Measurements from ENCODE around the gene RAB30. TPM values are rescaled to one million over a fixed set of nuclear protein-coding genes. Genes with fewer than 3 reads are reported as not detected.

RAB30 gene
- total RNA-seq, 1 donor from 2014 or later = 15.4 TPM

- Mint-ChIP-seq H3K4me3 (no peak overlapping the region), H3K4me1 (no peaks in the 10 kb centered on the region), H3K27me3 (ENCODE audit: low read depth) (no peaks in the 10 kb centered on the region), H3K36me3 (ENCODE audit: low read depth) (peaks cover 2% of the 10 kb centered on the region), H3K27ac (ENCODE audit: unreplicated experiment) (no peak overlapping the region), H3K9me3 (no peaks in the 10 kb centered on the region)
- DNase-seq (ENCODE audit: low read depth, low spot score) = no peak
- TF ChIP-seq, protein P1, sequence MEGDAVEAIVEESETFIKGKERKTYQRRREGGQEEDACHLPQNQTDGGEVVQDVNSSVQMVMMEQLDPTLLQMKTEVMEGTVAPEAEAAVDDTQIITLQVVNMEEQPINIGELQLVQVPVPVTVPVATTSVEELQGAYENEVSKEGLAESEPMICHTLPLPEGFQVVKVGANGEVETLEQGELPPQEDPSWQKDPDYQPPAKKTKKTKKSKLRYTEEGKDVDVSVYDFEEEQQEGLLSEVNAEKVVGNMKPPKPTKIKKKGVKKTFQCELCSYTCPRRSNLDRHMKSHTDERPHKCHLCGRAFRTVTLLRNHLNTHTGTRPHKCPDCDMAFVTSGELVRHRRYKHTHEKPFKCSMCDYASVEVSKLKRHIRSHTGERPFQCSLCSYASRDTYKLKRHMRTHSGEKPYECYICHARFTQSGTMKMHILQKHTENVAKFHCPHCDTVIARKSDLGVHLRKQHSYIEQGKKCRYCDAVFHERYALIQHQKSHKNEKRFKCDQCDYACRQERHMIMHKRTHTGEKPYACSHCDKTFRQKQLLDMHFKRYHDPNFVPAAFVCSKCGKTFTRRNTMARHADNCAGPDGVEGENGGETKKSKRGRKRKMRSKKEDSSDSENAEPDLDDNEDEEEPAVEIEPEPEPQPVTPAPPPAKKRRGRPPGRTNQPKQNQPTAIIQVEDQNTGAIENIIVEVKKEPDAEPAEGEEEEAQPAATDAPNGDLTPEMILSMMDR (conservative IDR thresholded peaks at IDR 0.05) = no peak
These were observed 8.1 kb upstream of the RAB30 start for GRCh38 chr11:83079820-83080219.

GRCh38 chr11:83078269-83078668, 6.6 kb upstream of the RAB30 start:
- no peaks in the 10 kb centered on the region for H3K27me3 Mint-ChIP-seq (ENCODE audit: low read depth)
- TF ChIP-seq, protein P1 (conservative IDR thresholded peaks at IDR 0.05) = no peak
- H3K27ac Mint-ChIP-seq (ENCODE audit: unreplicated experiment) = no peak overlapping the region
- DNase-seq (ENCODE audit: low read depth, low spot score) = no peak
- peaks cover 8% of the 10 kb centered on the region for H3K36me3 Mint-ChIP-seq (ENCODE audit: low read depth)
- peaks cover 7% of the 10 kb centered on the region for H3K4me1 Mint-ChIP-seq
- no peaks in the 10 kb centered on the region for H3K9me3 Mint-ChIP-seq
- H3K4me3 Mint-ChIP-seq = no peak overlapping the region

DNA sequence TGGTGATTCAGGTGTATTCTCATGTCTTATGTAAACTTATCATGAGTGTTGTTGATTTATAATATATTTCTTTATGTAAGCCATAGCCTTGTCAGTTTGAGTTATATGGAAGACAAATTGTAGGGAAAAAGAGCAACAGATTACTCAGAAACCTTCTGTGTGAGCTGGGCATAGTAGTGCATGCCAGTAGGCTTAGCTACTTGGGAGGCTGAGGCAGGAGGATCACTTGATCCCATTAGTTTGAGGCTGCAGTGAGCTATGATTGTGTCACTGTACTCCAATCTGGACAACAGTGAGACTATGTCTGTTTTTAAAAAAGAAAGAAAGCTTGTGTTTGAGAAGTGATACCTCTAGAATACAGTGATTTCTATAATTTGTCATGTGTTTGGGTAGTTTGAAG, 2.2 kb upstream of the RAB30 start:
- Mint-ChIP-seq H3K4me3 (no peak overlapping the region), H3K4me1 (peaks cover 17% of the 10 kb centered on the region), H3K9me3 (no peaks in the 10 kb centered on the region), H3K36me3 (ENCODE audit: low read depth) (peaks cover 8% of the 10 kb centered on the region), H3K27ac (ENCODE audit: unreplicated experiment) (no peak overlapping the region), H3K27me3 (ENCODE audit: low read depth) (no peaks in the 10 kb centered on the region)
- TF ChIP-seq, protein P1 (conservative IDR thresholded peaks at IDR 0.05) = no peak
- DNase-seq (ENCODE audit: low read depth, low spot score) = no peak

- H3K27me3 Mint-ChIP-seq (ENCODE audit: low read depth) = no peaks in the 10 kb centered on the region
- no peak for DNase-seq (ENCODE audit: low read depth, low spot score)
- H3K36me3 Mint-ChIP-seq (ENCODE audit: low read depth) = peaks cover 8% of the 10 kb centered on the region
- H3K4me3 Mint-ChIP-seq = no peak overlapping the region
- TF ChIP-seq, protein P1 (conservative IDR thresholded peaks at IDR 0.05) = no peak
- H3K9me3 Mint-ChIP-seq = no peaks in the 10 kb centered on the region
- H3K27ac Mint-ChIP-seq (ENCODE audit: unreplicated experiment) = peak overlapping the region; percentile 88
- H3K4me1 Mint-ChIP-seq = peaks cover 17% of the 10 kb centered on the region
These were observed 1.6 kb upstream of the RAB30 start for GRCh38 chr11:83073258-83073657.

- Mint-ChIP-seq H3K9me3 (no peaks in the 10 kb centered on the region), H3K4me3 (no peak overlapping the region), H3K36me3 (ENCODE audit: low read depth) (peaks cover 8% of the 10 kb centered on the region), H3K4me1 (peaks cover 17% of the 10 kb centered on the region), H3K27ac (ENCODE audit: unreplicated experiment) (peak overlapping the region; percentile 88), H3K27me3 (ENCODE audit: low read depth) (no peaks in the 10 kb centered on the region)
- DNase-seq (ENCODE audit: low read depth, low spot score) = peak; percentile 6
- TF ChIP-seq, protein P1 (conservative IDR thresholded peaks at IDR 0.05) = no peak
These were observed 899 bp upstream of the RAB30 start for GRCh38 chr11:83072350-83073242.
